GM21529 (cell line): Measurements from ENCODE around the gene MYO1G.

Source experiments
- ATAC-seq: cut with Tn5 transposase; IDR thresholded peaks from one replicate; pipeline ENCODE4 v1.9.1; 2021; ENCODE audit not compliant: unreplicated experiment

Gene MYO1G

GRCh38 chr7:44981035-44981706 is 2.4 kb upstream of the MYO1G start:
- peak; percentile 4 for ATAC-seq

GRCh38 chr7:44980393-44981034 is 1.7 kb upstream of the MYO1G start:
- peak; percentile 53 for ATAC-seq

GRCh38 chr7:44979481-44980392 is 922 bp upstream of the MYO1G start:
- ATAC-seq = no peak

- no peak for ATAC-seq
Measured at GRCh38 chr7:44977959-44978335, 868 bp downstream of the MYO1G start.

GRCh38 chr7:44977304-44977958 is 1.4 kb downstream of the MYO1G start:
- ATAC-seq = peak; percentile 11

- ATAC-seq = no peak
Measured at GRCh38 chr7:44976746-44977196, 2.0 kb downstream of the MYO1G start.

GRCh38 chr7:44976040-44976745 is 2.6 kb downstream of the MYO1G start:
- ATAC-seq = no peak

GRCh38 chr7:44975331-44976039 is 3.3 kb downstream of the MYO1G start:
- no peak for ATAC-seq

- no peak for ATAC-seq
Measured at GRCh38 chr7:44974549-44974948, 4.3 kb downstream of the MYO1G start.

GRCh38 chr7:44973610-44974401 is 5.0 kb downstream of the MYO1G start:
- no peak for ATAC-seq

- ATAC-seq = no peak
Measured at GRCh38 chr7:44972562-44972961, 6.3 kb downstream of the MYO1G start.

- no peak for ATAC-seq
Measured at GRCh38 chr7:44971902-44972441, 6.8 kb downstream of the MYO1G start.

- no peak for ATAC-seq
Measured at GRCh38 chr7:44971188-44971901, 7.5 kb downstream of the MYO1G start.

GRCh38 chr7:44970523-44971051 is 8.2 kb downstream of the MYO1G start:
- ATAC-seq = no peak

- ATAC-seq = no peak
Measured at GRCh38 chr7:44969701-44970522, 8.9 kb downstream of the MYO1G start.

GRCh38 chr7:44969049-44969700 is 9.6 kb downstream of the MYO1G start:
- no peak for ATAC-seq
